ENCODE results near the gene ZBTB25. TPM values are rescaled to one million over a fixed set of nuclear protein-coding genes. Genes with fewer than 3 reads are reported as not detected.
A peak's percentile ranks its signal among the peaks of the same experiment; 100 is the strongest.

The ZBTB25 gene
- total RNA-seq, 1 donor from 2014 or later = 14.9 TPM

DNA sequence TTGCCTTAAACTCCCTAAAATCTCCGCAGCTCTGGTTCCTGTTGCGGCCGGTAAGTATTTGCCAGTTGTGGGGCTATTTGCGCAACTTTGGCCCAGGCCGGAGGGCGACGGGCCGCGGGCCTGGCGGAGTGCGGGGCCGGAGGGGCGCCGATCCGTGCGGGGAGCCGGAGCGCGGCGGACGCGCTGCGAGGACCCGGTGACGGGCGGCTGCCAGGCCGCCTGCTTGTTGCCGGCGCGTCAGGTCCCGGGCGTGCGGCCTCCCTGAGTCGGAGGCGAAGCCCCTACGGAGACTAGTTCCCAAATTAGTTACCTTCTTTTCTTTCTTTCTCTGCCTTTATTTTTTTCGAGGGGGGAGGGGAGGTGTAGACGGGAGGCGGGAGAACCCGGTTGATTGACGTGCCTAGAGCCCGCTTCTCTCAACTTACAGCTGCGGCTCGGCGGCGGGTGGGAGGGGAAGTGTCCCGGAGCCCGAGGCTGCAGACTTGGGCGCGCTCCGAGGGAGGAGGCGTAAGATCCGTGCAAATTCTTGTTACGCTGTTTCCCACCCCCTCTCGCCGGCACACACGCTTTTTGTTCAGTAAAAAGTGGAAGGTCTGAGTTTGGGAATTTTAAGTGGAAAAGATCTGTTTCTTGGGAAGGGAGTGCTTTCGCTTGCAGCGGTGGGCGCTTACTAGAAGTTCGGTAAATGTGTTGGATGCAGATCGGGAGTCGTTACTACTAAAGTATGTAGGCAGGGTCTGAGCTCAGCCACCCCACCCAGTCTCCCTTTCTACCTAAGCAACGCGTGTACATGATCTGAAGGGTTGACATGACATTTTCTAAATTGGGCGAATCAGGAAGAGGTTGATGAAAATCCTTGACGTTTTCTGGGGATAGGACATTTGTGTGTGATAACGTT lies 1.5 kb upstream of the ZBTB25 start:
- H3K27me3 ChIP-seq (ENCODE audit: low read depth) = no peaks in the 10 kb centered on the region
- H3K4me1 ChIP-seq = peaks cover 64% of the 10 kb centered on the region
- peak overlapping the region; percentile 78 for H3K4me3 ChIP-seq
- H3K9me3 ChIP-seq = no peaks in the 10 kb centered on the region
- TF ChIP-seq, protein P1, sequence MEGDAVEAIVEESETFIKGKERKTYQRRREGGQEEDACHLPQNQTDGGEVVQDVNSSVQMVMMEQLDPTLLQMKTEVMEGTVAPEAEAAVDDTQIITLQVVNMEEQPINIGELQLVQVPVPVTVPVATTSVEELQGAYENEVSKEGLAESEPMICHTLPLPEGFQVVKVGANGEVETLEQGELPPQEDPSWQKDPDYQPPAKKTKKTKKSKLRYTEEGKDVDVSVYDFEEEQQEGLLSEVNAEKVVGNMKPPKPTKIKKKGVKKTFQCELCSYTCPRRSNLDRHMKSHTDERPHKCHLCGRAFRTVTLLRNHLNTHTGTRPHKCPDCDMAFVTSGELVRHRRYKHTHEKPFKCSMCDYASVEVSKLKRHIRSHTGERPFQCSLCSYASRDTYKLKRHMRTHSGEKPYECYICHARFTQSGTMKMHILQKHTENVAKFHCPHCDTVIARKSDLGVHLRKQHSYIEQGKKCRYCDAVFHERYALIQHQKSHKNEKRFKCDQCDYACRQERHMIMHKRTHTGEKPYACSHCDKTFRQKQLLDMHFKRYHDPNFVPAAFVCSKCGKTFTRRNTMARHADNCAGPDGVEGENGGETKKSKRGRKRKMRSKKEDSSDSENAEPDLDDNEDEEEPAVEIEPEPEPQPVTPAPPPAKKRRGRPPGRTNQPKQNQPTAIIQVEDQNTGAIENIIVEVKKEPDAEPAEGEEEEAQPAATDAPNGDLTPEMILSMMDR (IDR thresholded peaks at IDR 0.05) = no peak
- intact Hi-C loops (cut with DNase I) = no loop called here
- DNase-seq (peak; percentile 94), ATAC-seq (peak; percentile 70 to 74)
- peak overlapping the region; percentile 99 for H3K27ac ChIP-seq
- H3K36me3 ChIP-seq = no peaks in the 10 kb centered on the region

GRCh38 chr14:64504310-64504896 lies 765 bp upstream of the ZBTB25 start, which contains the start of gene ZBTB1:
Gene ZBTB1 (plus strand): TSS chr14:64504770. CDS start chr14:64521505, 16,735 bp downstream.
- ATAC-seq = peak; percentile 79 to 84
- H3K4me1 ChIP-seq = peaks cover 61% of the 10 kb centered on the region
- no peaks in the 10 kb centered on the region for H3K27me3 ChIP-seq (ENCODE audit: low read depth)

GRCh38 chr14:64502887-64503433 lies 678 bp downstream of the ZBTB25 start:
- ATAC-seq = peak in 1 of 2 donors; percentile 0

More at GRCh38 chr14:64504310-64504896, 765 bp upstream of the ZBTB25 start, which contains the start of gene ZBTB1:
- H3K27ac ChIP-seq = peak within 1 kb of the TSS; percentile 99
- intact Hi-C loops (cut with DNase I) = no loop called here
- TF ChIP-seq, protein P1 (IDR thresholded peaks at IDR 0.05) = no peak
- peak within 1 kb of the TSS; percentile 78 for H3K4me3 ChIP-seq
- H3K36me3 ChIP-seq = no peaks in the 10 kb centered on the region
- peak; percentile 94 for DNase-seq
- H3K9me3 ChIP-seq = no peaks in the 10 kb centered on the region

DNA sequence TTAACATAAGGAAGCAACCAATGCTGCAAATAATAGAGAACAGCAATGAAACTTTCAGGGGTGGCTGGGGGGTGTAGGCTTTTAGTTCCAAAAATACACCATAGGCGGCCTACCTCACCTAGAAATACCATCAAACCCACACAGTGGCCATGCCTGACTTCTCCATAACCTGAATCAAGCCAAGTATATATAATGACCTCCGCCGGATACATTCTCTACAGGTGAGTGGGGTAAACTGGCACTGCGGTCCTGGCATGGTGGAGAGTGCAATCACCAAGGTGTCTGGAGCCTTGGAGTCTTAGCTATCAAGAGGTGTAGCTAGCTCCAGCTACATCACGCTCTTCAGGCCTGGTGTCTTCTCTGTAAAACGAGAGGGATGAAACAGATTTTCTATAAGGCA lies 1.2 kb downstream of the ZBTB25 start:
- no peak for ATAC-seq
- H3K4me1 ChIP-seq = peaks cover 43% of the 10 kb centered on the region
- H3K27ac ChIP-seq = peak overlapping the region; percentile 99
- DNase-seq = no peak
- TF ChIP-seq, protein P1 (IDR thresholded peaks at IDR 0.05) = no peak
- H3K4me3 ChIP-seq = peak overlapping the region; percentile 78
- intact Hi-C loops (cut with DNase I) = no loop called here
- H3K27me3 ChIP-seq (ENCODE audit: low read depth) = no peaks in the 10 kb centered on the region
- no peaks in the 10 kb centered on the region for H3K36me3 ChIP-seq
- no peaks in the 10 kb centered on the region for H3K9me3 ChIP-seq

More at GRCh38 chr14:64502887-64503433, 678 bp downstream of the ZBTB25 start:
- H3K9me3 ChIP-seq = no peaks in the 10 kb centered on the region
- TF ChIP-seq, protein P1 (IDR thresholded peaks at IDR 0.05) = no peak
- no peak for DNase-seq
- intact Hi-C loops (cut with DNase I) = no loop called here
- H3K27ac ChIP-seq = peak overlapping the region; percentile 99
- H3K4me3 ChIP-seq = peak overlapping the region; percentile 78
- no peaks in the 10 kb centered on the region for H3K36me3 ChIP-seq
- H3K27me3 ChIP-seq (ENCODE audit: low read depth) = no peaks in the 10 kb centered on the region
- peaks cover 48% of the 10 kb centered on the region for H3K4me1 ChIP-seq

- TF ChIP-seq, protein P1 (IDR thresholded peaks at IDR 0.05) = no peak
- ATAC-seq = peak in 1 of 2 donors; percentile 16
- Histone ChIP-seq H3K36me3 (no peaks in the 10 kb centered on the region), H3K27me3 (ENCODE audit: low read depth) (no peaks in the 10 kb centered on the region), H3K27ac (peak overlapping the region; percentile 99), H3K4me1 (peaks cover 34% of the 10 kb centered on the region), H3K4me3 (peak overlapping the region; percentile 78), H3K9me3 (no peaks in the 10 kb centered on the region)
- DNase-seq = peak; percentile 53
- intact Hi-C loops (cut with DNase I) = no loop called here
Observed at GRCh38 chr14:64501411-64502171, 2.0 kb downstream of the ZBTB25 start.
